OCI-LY1 (cell line): ENCODE results near the gene P3H4.
A peak's percentile ranks its signal among the peaks of the same experiment; 100 is the strongest.

Experiments
- H2AFZ ChIP-seq: fragments of 200-600 bp; sonication (generic), shearing (Covaris generic); 2 replicates; pipeline ENCODE4 v1.6.0; 2014; ENCODE audit warnings: antibody characterized with exemption, mild to moderate bottlenecking, low read length
- H3F3A ChIP-seq: fragments of 200-600 bp; sonication (generic), shearing (Covaris generic); 2 replicates; pipeline ENCODE4 v1.6.0; 2014; ENCODE audit warnings: mild to moderate bottlenecking, antibody characterized with exemption, low read length, moderate library complexity; ENCODE audit not compliant: insufficient read depth
- H3K27ac ChIP-seq: fragments of 200-600 bp; sonication (generic); 2 replicates; pipeline ENCODE4 v1.5.1; 2014; ENCODE audit warnings: low read length, mixed run types, mild to moderate bottlenecking, low read depth; ENCODE audit not compliant: poor library complexity, severe bottlenecking
- H3K27me3 ChIP-seq: fragments of 200-600 bp; sonication (generic); 2 replicates; pipeline ENCODE4 v1.6.0; 2014; ENCODE audit warnings: antibody characterized with exemption, mild to moderate bottlenecking, low read length, moderate library complexity; ENCODE audit not compliant: insufficient read depth
- H3K36me3 ChIP-seq: fragments of 200-600 bp; sonication (generic); 2 replicates; pipeline ENCODE4 v1.6.1; 2014; ENCODE audit warnings: mild to moderate bottlenecking, antibody characterized with exemption, low read length, moderate library complexity, mixed read lengths; ENCODE audit not compliant: insufficient read depth
- H3K4me1 ChIP-seq: fragments of 200-600 bp; sonication (generic); 2 replicates; pipeline ENCODE4 v1.5.1; 2014; ENCODE audit warnings: mild to moderate bottlenecking, low read length, moderate library complexity; ENCODE audit not compliant: insufficient read depth, severe bottlenecking
- H3K4me2 ChIP-seq: fragments of 200-600 bp; sonication (generic), shearing (Covaris generic); 2 replicates; pipeline ENCODE4 v1.6.1; 2014; ENCODE audit warnings: low read length
- H3K4me3 ChIP-seq: fragments of 200-600 bp; sonication (generic); 2 replicates; pipeline ENCODE4 v1.5.1; 2014; ENCODE audit warnings: low read length, low read depth, mild to moderate bottlenecking, mixed read lengths; ENCODE audit not compliant: poor library complexity, severe bottlenecking
- H3K79me2 ChIP-seq: fragments of 200-600 bp; shearing (Covaris generic); 2 replicates; pipeline ENCODE4 v1.6.1; 2016; ENCODE audit warnings: mixed run types, low read length, mixed read lengths; ENCODE audit not compliant: insufficient read depth
- H3K9ac ChIP-seq: fragments of 200-600 bp; sonication (generic), shearing (Covaris generic); 2 replicates; pipeline ENCODE4 v1.6.1; 2014; ENCODE audit warnings: mild to moderate bottlenecking, low read length, mixed read lengths
- H3K9me2 ChIP-seq: fragments of 200-600 bp; sonication (generic), shearing (Covaris generic); 2 replicates; pipeline ENCODE4 v1.6.1; 2014; ENCODE audit warnings: low read depth, mild to moderate bottlenecking, low read length, mixed read lengths
- H3K9me3 ChIP-seq: fragments of 200-600 bp; shearing (Covaris generic); 2 replicates; pipeline ENCODE4 v1.6.1; 2014; ENCODE audit warnings: low read length, mixed read lengths
- H4K20me1 ChIP-seq: fragments of 200-600 bp; sonication (generic), shearing (Covaris generic); 2 replicates; pipeline ENCODE4 v1.6.0; 2016; ENCODE audit warnings: mild to moderate bottlenecking, low read length; ENCODE audit not compliant: insufficient read depth
- CTCF ChIP-seq: fragments of 200-600 bp; sonication (generic), shearing (Covaris generic); IDR thresholded peaks from 2 replicates; pipeline ENCODE4 v1.5.1; 2017; ENCODE audit warnings: mild to moderate bottlenecking, antibody characterized with exemption, low read length, moderate library complexity, mixed read lengths
- EZH2 ChIP-seq: fragments of 200-600 bp; sonication (generic), shearing (Covaris generic); IDR thresholded peaks from 2 replicates; pipeline ENCODE4 v1.8.0; 2017; ENCODE audit warnings: borderline replicate concordance, mixed run types, mild to moderate bottlenecking, antibody characterized with exemption, low read length, moderate library complexity, mixed read lengths

The P3H4 gene

GRCh38 chr17:41803049-41804020 is 8.4 kb downstream of the P3H4 start:
- Histone ChIP-seq H3F3A (no peaks in the 10 kb centered on the region), H4K20me1 (no peaks in the 10 kb centered on the region), H2AFZ (no peak overlapping the region), H3K36me3 (no peaks in the 10 kb centered on the region), H3K9me2 (no peaks in the 10 kb centered on the region), H3K79me2 (no peaks in the 10 kb centered on the region), H3K27ac (no peak overlapping the region), H3K9me3 (no peaks in the 10 kb centered on the region), H3K4me3 (peak overlapping the region; percentile 45), H3K4me1 (peaks cover 28% of the 10 kb centered on the region), H3K9ac (peak overlapping the region; percentile 42; the same call in 1 of the 2 replicates), H3K4me2 (peak overlapping the region; percentile 59), H3K27me3 (no peaks in the 10 kb centered on the region)
- TF ChIP-seq CTCF (no peak), EZH2 (no peak)

GRCh38 chr17:41801374-41802271 is 10.1 kb downstream of the P3H4 start:
- Histone ChIP-seq H3K4me3 (peak overlapping the region; percentile 25), H4K20me1 (no peaks in the 10 kb centered on the region), H3F3A (no peaks in the 10 kb centered on the region), H3K4me2 (peak overlapping the region; percentile 43), H3K9me2 (no peaks in the 10 kb centered on the region), H3K27me3 (no peaks in the 10 kb centered on the region), H3K9me3 (no peaks in the 10 kb centered on the region), H3K79me2 (no peaks in the 10 kb centered on the region), H2AFZ (no peak overlapping the region), H3K4me1 (peaks cover 28% of the 10 kb centered on the region), H3K9ac (no peak overlapping the region; the same call in 1 of the 2 replicates), H3K27ac (no peak overlapping the region), H3K36me3 (no peaks in the 10 kb centered on the region)
- peak; percentile 97 for TF ChIP-seq CTCF
- TF ChIP-seq EZH2 = no peak

- no peaks in the 10 kb centered on the region; the same call in 1 of the 2 replicates for H3K27me3 ChIP-seq
- no peaks in the 10 kb centered on the region for H3K9me3 ChIP-seq
- H3K36me3 ChIP-seq = no peaks in the 10 kb centered on the region
- H3K79me2 ChIP-seq = no peaks in the 10 kb centered on the region
- H2AFZ ChIP-seq = no peak overlapping the region
- H3K4me1 ChIP-seq = peaks cover 28% of the 10 kb centered on the region
- peak overlapping the region; percentile 25 for H3K4me3 ChIP-seq
- no peak for TF ChIP-seq EZH2
- TF ChIP-seq CTCF = no peak
- H3K9ac ChIP-seq = no peak overlapping the region; the same call in 1 of the 2 replicates
- H3F3A ChIP-seq = no peaks in the 10 kb centered on the region
- H4K20me1 ChIP-seq = no peaks in the 10 kb centered on the region
- no peaks in the 10 kb centered on the region for H3K9me2 ChIP-seq
- peak overlapping the region; percentile 16 for H3K27ac ChIP-seq
- H3K4me2 ChIP-seq = peak overlapping the region; percentile 43
These were observed 11.0 kb downstream of the P3H4 start for GRCh38 chr17:41800601-41801373.
